Measurements from ENCODE around the gene CDK14.

CDK14 gene

GRCh38 chr7:90668992-90669391, 72.9 kb downstream of the CDK14 start:
- no peak for TF ChIP-seq CTCF (IDR thresholded peaks at IDR 0.05; ENCODE audit: low read depth, low read length)
- no peak for DNase-seq (ENCODE audit: extremely low read depth, low read depth)

- TF ChIP-seq CTCF (IDR thresholded peaks at IDR 0.05; ENCODE audit: low read depth, low read length) = no peak
- DNase-seq (ENCODE audit: extremely low read depth, low read depth) = no peak
Observed at GRCh38 chr7:90669492-90669891, 73.4 kb downstream of the CDK14 start.

- no peak for DNase-seq (ENCODE audit: extremely low read depth, low read depth)
- no peak for TF ChIP-seq CTCF (IDR thresholded peaks at IDR 0.05; ENCODE audit: low read depth, low read length)
Observed at GRCh38 chr7:90671571-90671970, 75.5 kb downstream of the CDK14 start.

- TF ChIP-seq CTCF (IDR thresholded peaks at IDR 0.05; ENCODE audit: low read depth, low read length) = no peak
- DNase-seq (ENCODE audit: extremely low read depth, low read depth) = no peak
Observed at GRCh38 chr7:90672210-90672609, 76.1 kb downstream of the CDK14 start.

GRCh38 chr7:90674625-90675024, 78.5 kb downstream of the CDK14 start:
- no peak for DNase-seq (ENCODE audit: extremely low read depth, low read depth)
- TF ChIP-seq CTCF (IDR thresholded peaks at IDR 0.05; ENCODE audit: low read depth, low read length) = no peak

GRCh38 chr7:90675982-90676381, 79.9 kb downstream of the CDK14 start:
- no peak for DNase-seq (ENCODE audit: extremely low read depth, low read depth)
- no peak for TF ChIP-seq CTCF (IDR thresholded peaks at IDR 0.05; ENCODE audit: low read depth, low read length)

GRCh38 chr7:90677486-90678404, 81.6 kb downstream of the CDK14 start:
- DNase-seq (ENCODE audit: extremely low read depth, low read depth) = no peak
- no peak for TF ChIP-seq CTCF (IDR thresholded peaks at IDR 0.05; ENCODE audit: low read depth, low read length)

Measured in AG09319 (cell line).